ENCODE results near the gene TCF7L2. TPM values are rescaled to one million over a fixed set of nuclear protein-coding genes. Genes with fewer than 3 reads are reported as not detected.
A peak's percentile ranks its signal among the peaks of the same experiment; 100 is the strongest.

Gene TCF7L2
- total RNA-seq, 4 donors from 2014 or later, result 12.7 to 59.9 (median 16.1) TPM

GRCh38 chr10:112951359-112952281 lies 1.6 kb downstream of the TCF7L2 start:
- no peaks in the 10 kb centered on the region for H3K27me3 ChIP-seq
- H3K4me3 ChIP-seq, result peak overlapping the region; percentile 80 to 90
- no peaks in the 10 kb centered on the region for H3K9me3 ChIP-seq
- H3K27ac ChIP-seq, result peak overlapping the region; percentile 93 to 97
- intact Hi-C loops (cut with DNase I; ENCODE audit: low total_unique reads), result loop anchor here (10.0 kb wide), 2 partner anchors 103 to 173 kb away; no protein-coding TSS in a partner anchor
- H3K4me1 ChIP-seq, result peaks cover 0 to 3% of the 10 kb centered on the region in 2 donors
- TF ChIP-seq, protein P1, sequence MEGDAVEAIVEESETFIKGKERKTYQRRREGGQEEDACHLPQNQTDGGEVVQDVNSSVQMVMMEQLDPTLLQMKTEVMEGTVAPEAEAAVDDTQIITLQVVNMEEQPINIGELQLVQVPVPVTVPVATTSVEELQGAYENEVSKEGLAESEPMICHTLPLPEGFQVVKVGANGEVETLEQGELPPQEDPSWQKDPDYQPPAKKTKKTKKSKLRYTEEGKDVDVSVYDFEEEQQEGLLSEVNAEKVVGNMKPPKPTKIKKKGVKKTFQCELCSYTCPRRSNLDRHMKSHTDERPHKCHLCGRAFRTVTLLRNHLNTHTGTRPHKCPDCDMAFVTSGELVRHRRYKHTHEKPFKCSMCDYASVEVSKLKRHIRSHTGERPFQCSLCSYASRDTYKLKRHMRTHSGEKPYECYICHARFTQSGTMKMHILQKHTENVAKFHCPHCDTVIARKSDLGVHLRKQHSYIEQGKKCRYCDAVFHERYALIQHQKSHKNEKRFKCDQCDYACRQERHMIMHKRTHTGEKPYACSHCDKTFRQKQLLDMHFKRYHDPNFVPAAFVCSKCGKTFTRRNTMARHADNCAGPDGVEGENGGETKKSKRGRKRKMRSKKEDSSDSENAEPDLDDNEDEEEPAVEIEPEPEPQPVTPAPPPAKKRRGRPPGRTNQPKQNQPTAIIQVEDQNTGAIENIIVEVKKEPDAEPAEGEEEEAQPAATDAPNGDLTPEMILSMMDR (IDR thresholded peaks at IDR 0.05), result no peak
- DNase-seq, result peak; percentile 70 to 72
- H3K36me3 ChIP-seq, result no peaks in the 10 kb centered on the region

- Histone ChIP-seq H3K27me3 (no peaks in the 10 kb centered on the region), H3K4me1 (peaks cover 0 to 6% of the 10 kb centered on the region in 2 donors)
These were observed 2.5 kb downstream of the TCF7L2 start for GRCh38 chr10:112952282-112953173.

DNA sequence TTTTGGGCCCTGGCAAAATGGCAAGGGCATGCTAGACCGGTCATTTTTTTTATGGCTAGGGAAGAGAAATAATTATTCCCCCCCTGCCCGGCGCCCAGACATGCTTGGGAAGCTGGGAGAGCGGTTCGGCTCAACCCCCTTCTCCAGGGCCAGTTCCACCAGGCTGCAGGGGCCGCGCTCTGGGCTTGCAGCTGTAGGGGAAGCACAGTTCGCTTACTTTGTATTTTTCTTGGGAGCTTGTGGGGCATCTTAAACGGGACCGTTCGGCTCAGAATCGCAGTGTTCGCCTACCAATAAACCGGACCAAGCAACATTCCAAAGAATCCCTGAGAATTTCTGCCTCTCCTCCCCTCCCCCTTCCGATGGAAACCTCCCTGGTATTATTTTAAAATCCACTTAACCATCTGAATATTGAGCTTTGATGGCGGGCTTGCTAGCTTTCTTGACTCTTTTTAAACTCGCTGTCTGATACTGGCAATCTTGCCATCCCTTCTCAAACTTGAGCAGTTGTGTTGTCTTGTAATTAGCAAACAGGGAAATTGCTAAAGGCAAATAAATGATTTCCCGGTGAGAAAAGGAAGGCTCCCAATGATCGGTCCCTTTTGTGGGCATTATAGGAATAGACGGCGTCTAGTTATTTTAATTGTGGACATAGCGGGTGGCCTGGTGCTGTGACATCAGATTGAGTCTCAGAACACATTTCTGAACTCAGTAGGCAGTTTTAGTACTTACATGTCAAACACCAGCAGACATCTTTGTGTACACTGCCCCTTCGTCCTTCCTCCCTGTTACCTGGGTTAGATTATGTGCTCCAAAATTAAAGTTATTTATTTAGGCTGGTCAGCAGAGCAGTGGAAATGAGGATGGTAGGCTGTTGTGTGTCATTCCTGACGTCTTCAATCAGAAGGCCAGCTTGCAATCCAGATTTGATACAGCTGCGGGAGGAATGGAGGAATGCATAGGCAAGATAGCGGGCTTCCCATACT lies 3.4 kb downstream of the TCF7L2 start:
- no peaks in the 10 kb centered on the region for H3K36me3 ChIP-seq
- DNase-seq, result peak in 1 of 2 donors; percentile 30
- TF ChIP-seq, protein P1 (IDR thresholded peaks at IDR 0.05), result no peak
- TF ChIP-seq POLR2A (IDR thresholded peaks at IDR 0.05), result no peak
- peaks cover 0 to 6% of the 10 kb centered on the region in 2 donors for H3K4me1 ChIP-seq
- H3K4me3 ChIP-seq, result peak overlapping the region; percentile 80 to 90
- no peaks in the 10 kb centered on the region for H3K27me3 ChIP-seq
- H3K9me3 ChIP-seq, result no peaks in the 10 kb centered on the region
- peak overlapping the region; percentile 93 to 97 for H3K27ac ChIP-seq
- intact Hi-C loops (cut with DNase I; ENCODE audit: low total_unique reads), result loop anchor here (10.0 kb wide), 2 partner anchors 101 to 171 kb away; no protein-coding TSS in a partner anchor

More at GRCh38 chr10:112952282-112953173, 2.5 kb downstream of the TCF7L2 start:
- intact Hi-C loops (cut with DNase I; ENCODE audit: low total_unique reads), result loop anchor here (10.0 kb wide), 2 partner anchors 102 to 172 kb away; no protein-coding TSS in a partner anchor
- no peaks in the 10 kb centered on the region for H3K36me3 ChIP-seq
- no peaks in the 10 kb centered on the region for H3K9me3 ChIP-seq
- peak overlapping the region; percentile 80 to 90 for H3K4me3 ChIP-seq
- H3K27ac ChIP-seq, result peak overlapping the region; percentile 93 to 97
- no peak for TF ChIP-seq POLR2A (IDR thresholded peaks at IDR 0.05)
- TF ChIP-seq, protein P1 (IDR thresholded peaks at IDR 0.05), result no peak
- DNase-seq, result peak in 1 of 2 donors; percentile 24

DNA sequence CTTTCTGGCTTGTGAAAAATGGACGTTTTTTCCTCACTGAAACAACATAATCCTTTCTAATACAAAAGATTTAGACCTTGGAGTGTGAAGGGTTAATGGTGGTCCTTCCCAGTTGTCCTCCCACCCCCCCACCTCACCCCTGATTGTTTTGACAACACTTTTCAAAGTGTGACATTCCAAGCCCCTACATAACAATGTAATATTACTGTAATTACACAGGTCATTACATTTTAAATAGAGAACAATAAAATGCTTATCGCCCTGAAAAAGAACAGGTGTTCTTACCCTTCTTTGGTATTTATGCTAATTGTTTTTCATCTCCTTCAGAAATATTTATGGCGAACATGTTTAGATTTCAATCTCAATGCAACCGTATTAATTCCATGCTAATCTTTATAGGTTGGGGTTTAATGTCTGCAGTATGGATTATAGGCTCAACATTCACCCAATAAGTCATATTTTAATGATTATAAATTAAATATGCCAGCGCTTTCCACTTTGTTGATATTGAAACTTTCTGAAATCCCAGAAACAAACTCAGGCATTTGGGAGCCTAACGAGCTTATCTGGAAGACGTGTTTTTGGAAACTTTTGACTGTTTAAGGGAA lies 5.0 kb downstream of the TCF7L2 start:
- DNase-seq, result no peak
- peak overlapping the region; percentile 0 to 80 for H3K4me3 ChIP-seq
- H3K27me3 ChIP-seq, result no peaks in the 10 kb centered on the region
- H3K27ac ChIP-seq, result peak overlapping the region; percentile 93 to 97
- H3K9me3 ChIP-seq, result no peaks in the 10 kb centered on the region
- TF ChIP-seq, protein P1 (IDR thresholded peaks at IDR 0.05), result no peak
- no peak for TF ChIP-seq POLR2A (IDR thresholded peaks at IDR 0.05)
- intact Hi-C loops (cut with DNase I; ENCODE audit: low total_unique reads), result loop anchor here (10.0 kb wide), 2 partner anchors 100 to 170 kb away; no protein-coding TSS in a partner anchor
- H3K4me1 ChIP-seq, result peaks cover 0 to 6% of the 10 kb centered on the region in 2 donors
- no peaks in the 10 kb centered on the region for H3K36me3 ChIP-seq
